Mucosa of gallbladder (tissue), 1 donor: ENCODE data around the gene ASXL1. TPM values are rescaled to one million over a fixed set of nuclear protein-coding genes. Genes with fewer than 3 reads are reported as not detected.

Experiments
- DNase-seq: peaks from one replicate; pipeline ENCODE4 v3.0.0-alpha.2; 2020; ENCODE audit warnings: low spot score
- total RNA-seq: library from RNA; stranded (reverse); gene quantifications from one replicate; pipeline ENCODE4 v1.2.1, GENCODE V29; 2021
- donor health status: DM: no; HTN: no; CAD: no.

The ASXL1 gene
- total RNA-seq, 1 donor from 2014 or later = 48.0 TPM

- DNase-seq = no peak
Measured at GRCh38 chr20:32453467-32454163, 95.5 kb downstream of the ASXL1 start.

GRCh38 chr20:32454164-32455145 is 96.3 kb downstream of the ASXL1 start:
- no peak for DNase-seq

- no peak for DNase-seq
Measured at GRCh38 chr20:32455171-32455900, 97.2 kb downstream of the ASXL1 start.

- DNase-seq = no peak
Measured at GRCh38 chr20:32455901-32456701, 98.0 kb downstream of the ASXL1 start.

GRCh38 chr20:32456869-32457478 is 98.8 kb downstream of the ASXL1 start:
- DNase-seq = no peak

- DNase-seq = peak; percentile 68
Measured at GRCh38 chr20:32457479-32457986, 99.4 kb downstream of the ASXL1 start.

- DNase-seq = no peak
Measured at GRCh38 chr20:32458061-32458836, 100.1 kb downstream of the ASXL1 start.

GRCh38 chr20:32458837-32459220 is 100.7 kb downstream of the ASXL1 start:
- no peak for DNase-seq

- DNase-seq = no peak
Measured at GRCh38 chr20:32460231-32460630, 102.1 kb downstream of the ASXL1 start.

GRCh38 chr20:32460683-32461320 is 102.7 kb downstream of the ASXL1 start:
- no peak for DNase-seq

GRCh38 chr20:32461836-32462600 is 103.9 kb downstream of the ASXL1 start:
- no peak for DNase-seq

- peak; percentile 53 for DNase-seq
Measured at GRCh38 chr20:32462900-32463641, 104.9 kb downstream of the ASXL1 start.

- DNase-seq = peak; percentile 76
Measured at GRCh38 chr20:32463642-32464400, 105.7 kb downstream of the ASXL1 start.

GRCh38 chr20:32464401-32465091 is 106.4 kb downstream of the ASXL1 start:
- no peak for DNase-seq

- DNase-seq = peak; percentile 87
Measured at GRCh38 chr20:32465092-32465900, 107.2 kb downstream of the ASXL1 start.
